Activated B cell treated with CpG ODN at 0.5 μM for 24 hours (primary cell): ENCODE measurements around the gene FAM83E. TPM values are rescaled to one million over a fixed set of nuclear protein-coding genes. Genes with fewer than 3 reads are reported as not detected.
A peak's percentile ranks its signal among the peaks of the same experiment; 100 is the strongest.

Experiments used
- ATAC-seq: fragments of 200-7000 bp; cut with Tn5 transposase; one replicate; pipeline ENCODE4 v1.10.0; 2021; ENCODE audit warnings: low read depth, mild to moderate bottlenecking, moderate library complexity
- CTCF ChIA-PET: fragments of 350-600 bp; sonication (Branson Sonifier 250); formaldehyde crosslinking; loops from one replicate; lab custom pipeline; 2021; ENCODE audit warnings: antibody characterized with exemption; lab: Charles Lee
- POLR2A ChIA-PET: fragments of 350-600 bp; sonication (Branson Sonifier 250); formaldehyde crosslinking; loops from one replicate; lab custom pipeline; 2021; ENCODE audit warnings: antibody characterized with exemption; lab: Charles Lee
- DNase-seq: peaks from one replicate; pipeline ENCODE4 v3.0.0; 2022
- H3K27ac Mint-ChIP-seq: one replicate; pipeline ENCODE4 v1.8.0; 2020; ENCODE audit warnings: mixed read lengths
- H3K27me3 Mint-ChIP-seq: one replicate; pipeline ENCODE4 v1.8.0; 2021; ENCODE audit warnings: mixed read lengths
- H3K36me3 Mint-ChIP-seq: one replicate; pipeline ENCODE4 v1.8.0; 2021; ENCODE audit warnings: low read depth, mixed read lengths
- H3K4me1 Mint-ChIP-seq: one replicate; pipeline ENCODE4 v1.8.0; 2021; ENCODE audit warnings: mixed read lengths
- H3K4me3 Mint-ChIP-seq: one replicate; pipeline ENCODE4 v1.8.0; 2020; ENCODE audit warnings: mild to moderate bottlenecking, mixed read lengths
- H3K9me3 Mint-ChIP-seq: one replicate; pipeline ENCODE4 v1.8.0; 2020; ENCODE audit warnings: mixed read lengths
- intact Hi-C: fragments of 100-400 bp; cut with micrococcal nuclease; formaldehyde crosslinking; loops from one replicate; pipeline ENCODE4 v1.15.1; 2024
- total RNA-seq: library from RNA; stranded (reverse); gene quantifications from 2 replicates; pipeline ENCODE4 v1.2.3, GENCODE V29; 2022
- TF ChIP-seq, protein P1 (sequence below): fragments of 200-600 bp; IDR thresholded peaks from one replicate; pipeline ENCODE4 v1.8.0; 2022; ENCODE audit warnings: antibody characterized with exemption, mild to moderate bottlenecking

FAM83E gene
- total RNA-seq, 1 donor from 2014 or later = 5.6 TPM

GRCh38 chr19:48618278-48618915 is 3.5 kb upstream of the FAM83E start:
- Mint-ChIP-seq H3K4me1 (peaks cover 52% of the 10 kb centered on the region), H3K36me3 (peaks cover 62% of the 10 kb centered on the region), H3K27ac (peak overlapping the region; percentile 97), H3K4me3 (peak overlapping the region; percentile 98), H3K27me3 (no peaks in the 10 kb centered on the region), H3K9me3 (no peaks in the 10 kb centered on the region)
- POLR2A ChIA-PET = interaction anchor here (0.5 to 3.3 kb wide), 40 partner anchors 9 to 1311 kb away, joined by 3 to 67 read pairs (median 5); partner anchors contain the start of genes ATF5, CA11, DBP and GYS1
- TF ChIP-seq, protein P1, sequence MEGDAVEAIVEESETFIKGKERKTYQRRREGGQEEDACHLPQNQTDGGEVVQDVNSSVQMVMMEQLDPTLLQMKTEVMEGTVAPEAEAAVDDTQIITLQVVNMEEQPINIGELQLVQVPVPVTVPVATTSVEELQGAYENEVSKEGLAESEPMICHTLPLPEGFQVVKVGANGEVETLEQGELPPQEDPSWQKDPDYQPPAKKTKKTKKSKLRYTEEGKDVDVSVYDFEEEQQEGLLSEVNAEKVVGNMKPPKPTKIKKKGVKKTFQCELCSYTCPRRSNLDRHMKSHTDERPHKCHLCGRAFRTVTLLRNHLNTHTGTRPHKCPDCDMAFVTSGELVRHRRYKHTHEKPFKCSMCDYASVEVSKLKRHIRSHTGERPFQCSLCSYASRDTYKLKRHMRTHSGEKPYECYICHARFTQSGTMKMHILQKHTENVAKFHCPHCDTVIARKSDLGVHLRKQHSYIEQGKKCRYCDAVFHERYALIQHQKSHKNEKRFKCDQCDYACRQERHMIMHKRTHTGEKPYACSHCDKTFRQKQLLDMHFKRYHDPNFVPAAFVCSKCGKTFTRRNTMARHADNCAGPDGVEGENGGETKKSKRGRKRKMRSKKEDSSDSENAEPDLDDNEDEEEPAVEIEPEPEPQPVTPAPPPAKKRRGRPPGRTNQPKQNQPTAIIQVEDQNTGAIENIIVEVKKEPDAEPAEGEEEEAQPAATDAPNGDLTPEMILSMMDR = no peak
- ATAC-seq (no peak), DNase-seq (no peak)
- intact Hi-C loops = loop anchor here (2.0 kb wide), 1 partner anchor 286 kb away; no protein-coding TSS in a partner anchor
- CTCF ChIA-PET = interaction anchor here (0.5 to 3.2 kb wide), 4 partner anchors 10 to 297 kb away, joined by 3 to 13 read pairs (median 4); partner anchors contain the start of gene CA11

DNA sequence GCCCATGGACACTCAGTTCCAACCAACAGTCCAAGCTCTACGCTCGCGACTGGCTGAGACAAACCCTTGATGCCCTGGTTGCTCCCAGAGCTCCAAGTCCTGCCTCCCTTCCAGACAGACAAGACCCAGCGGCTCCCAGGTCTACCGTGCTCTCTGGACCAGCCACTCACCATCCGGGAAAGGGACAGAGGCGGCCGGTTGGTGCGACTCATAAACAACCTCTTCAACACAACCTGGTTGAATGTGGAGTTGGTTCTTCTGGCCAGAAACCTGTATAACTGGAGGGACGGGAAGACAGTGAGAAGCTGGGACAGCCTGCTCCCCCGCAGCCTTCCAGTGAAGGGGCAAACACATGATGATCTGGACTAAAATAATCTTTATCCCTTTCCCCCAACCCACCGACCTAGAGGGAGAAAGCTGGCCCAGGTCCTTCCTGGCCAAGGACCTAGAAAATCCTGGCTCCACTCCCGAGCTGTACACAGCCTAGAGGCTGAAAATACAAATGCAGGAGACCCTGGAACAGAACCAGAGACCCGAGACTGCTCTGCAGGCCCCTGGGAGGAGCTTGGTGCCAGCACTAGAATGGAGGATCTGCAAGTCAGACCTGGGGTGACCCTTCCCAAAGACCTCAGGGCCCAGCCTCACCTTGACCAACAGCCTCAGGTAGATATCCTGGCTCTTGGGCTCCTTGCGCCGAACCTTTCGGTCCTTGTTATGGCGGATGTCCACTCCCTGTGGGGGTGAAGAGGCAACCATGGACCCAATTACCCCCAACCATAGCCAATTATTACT is 2.5 kb upstream of the FAM83E start:
- ChIA-PET CTCF (interaction anchor here (1.0 to 3.2 kb wide), 2 partner anchors 8 to 283 kb away, joined by 3 to 13 read pairs; no protein-coding TSS in a partner anchor), POLR2A (interaction anchor here (0.6 to 3.3 kb wide), 8 partner anchors 8 to 879 kb away, joined by 3 to 22 read pairs (median 5); partner anchors contain the start of genes DBP and RPS11)
- H3K9me3 Mint-ChIP-seq = no peaks in the 10 kb centered on the region
- H3K36me3 Mint-ChIP-seq = peaks cover 58% of the 10 kb centered on the region
- DNase-seq (no peak), ATAC-seq (no peak)
- peak overlapping the region; percentile 98 for H3K4me3 Mint-ChIP-seq
- H3K27me3 Mint-ChIP-seq = no peaks in the 10 kb centered on the region
- intact Hi-C loops = no loop called here
- peaks cover 48% of the 10 kb centered on the region for H3K4me1 Mint-ChIP-seq
- TF ChIP-seq, protein P1 = no peak
- peak overlapping the region; percentile 97 for H3K27ac Mint-ChIP-seq

- intact Hi-C loops = no loop called here
- peak overlapping the region; percentile 59 for H3K4me3 Mint-ChIP-seq
- peak overlapping the region; percentile 24 for H3K27ac Mint-ChIP-seq
- TF ChIP-seq, protein P1 = no peak
- peaks cover 44% of the 10 kb centered on the region for H3K4me1 Mint-ChIP-seq
- CTCF ChIA-PET = interaction anchor here (3.2 kb wide), 1 partner anchor 8 kb away, joined by 13 read pairs; no protein-coding TSS in a partner anchor
- ATAC-seq = no peak
- no peaks in the 10 kb centered on the region for H3K27me3 Mint-ChIP-seq
- H3K9me3 Mint-ChIP-seq = no peaks in the 10 kb centered on the region
- POLR2A ChIA-PET = interaction anchor here (1.1 to 3.3 kb wide), 3 partner anchors 8 to 880 kb away, joined by 3 to 22 read pairs (median 5); partner anchors contain the start of genes DBP and RPS11
- DNase-seq = no peak
- H3K36me3 Mint-ChIP-seq = peaks cover 54% of the 10 kb centered on the region
Observed at GRCh38 chr19:48616491-48617056, 1.7 kb upstream of the FAM83E start.

DNA sequence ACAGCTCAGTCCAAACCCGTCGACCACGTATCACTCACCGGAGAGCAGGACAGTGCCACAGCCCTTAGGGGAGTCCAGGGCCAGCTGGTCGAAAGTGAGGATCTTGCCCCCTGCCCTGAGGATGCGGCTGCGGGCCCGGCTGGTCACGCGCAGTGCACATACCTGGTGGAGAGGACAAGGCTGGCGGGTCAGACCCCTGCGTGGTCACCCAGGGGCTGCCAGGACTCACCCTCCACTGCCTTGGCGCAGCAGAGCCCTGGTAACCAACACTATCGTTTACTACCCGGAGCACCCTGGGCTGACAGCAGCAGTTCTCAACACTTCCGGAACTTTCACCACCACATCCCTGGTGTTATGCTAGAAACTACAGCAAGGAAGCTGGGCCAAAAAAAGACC is 1.2 kb upstream of the FAM83E start:
- ChIA-PET CTCF (no interaction called here), POLR2A (interaction anchor here (0.6 to 3.3 kb wide), 3 partner anchors 8 to 40 kb away, joined by 3 to 22 read pairs (median 4); partner anchors contain the start of gene DBP)
- intact Hi-C loops = no loop called here
- peaks cover 42% of the 10 kb centered on the region for H3K4me1 Mint-ChIP-seq
- no peaks in the 10 kb centered on the region for H3K9me3 Mint-ChIP-seq
- H3K4me3 Mint-ChIP-seq = peak overlapping the region; percentile 59
- H3K27me3 Mint-ChIP-seq = no peaks in the 10 kb centered on the region
- H3K27ac Mint-ChIP-seq = peak overlapping the region; percentile 24
- ATAC-seq (no peak), DNase-seq (no peak)
- H3K36me3 Mint-ChIP-seq = peaks cover 50% of the 10 kb centered on the region
- TF ChIP-seq, protein P1 = no peak
